ENCODE measurements around the gene GAL3ST3.

The GAL3ST3 gene

DNA sequence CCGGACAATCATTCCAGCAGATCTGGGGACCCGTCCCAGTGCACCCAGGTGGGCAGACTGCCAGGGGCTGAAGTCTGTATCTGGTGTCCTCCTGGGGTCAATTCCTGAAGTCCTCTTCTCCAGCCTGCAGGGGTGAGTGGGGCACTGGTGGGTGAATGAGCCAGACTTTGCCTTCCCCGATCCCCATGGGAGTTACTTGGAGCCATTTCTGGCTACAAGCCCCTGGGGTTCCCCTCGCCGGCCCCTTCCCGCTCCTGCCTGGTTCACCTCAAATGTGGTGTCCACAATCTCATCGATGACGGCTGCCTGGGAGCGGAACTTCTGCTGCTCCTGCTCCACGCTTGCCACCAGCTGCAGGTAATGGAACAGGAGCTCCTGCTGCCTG is 32.2 kb downstream of the GAL3ST3 start:
- TF ChIP-seq TSHZ2 (CRISPR knock-in tag; IDR thresholded peaks at IDR 0.05): no peak
- no peak for TF ChIP-seq ARNTL (CRISPR knock-in tag; IDR thresholded peaks at IDR 0.05; ENCODE audit: borderline replicate concordance, low read depth)
- TF ChIP-seq, protein P1, sequence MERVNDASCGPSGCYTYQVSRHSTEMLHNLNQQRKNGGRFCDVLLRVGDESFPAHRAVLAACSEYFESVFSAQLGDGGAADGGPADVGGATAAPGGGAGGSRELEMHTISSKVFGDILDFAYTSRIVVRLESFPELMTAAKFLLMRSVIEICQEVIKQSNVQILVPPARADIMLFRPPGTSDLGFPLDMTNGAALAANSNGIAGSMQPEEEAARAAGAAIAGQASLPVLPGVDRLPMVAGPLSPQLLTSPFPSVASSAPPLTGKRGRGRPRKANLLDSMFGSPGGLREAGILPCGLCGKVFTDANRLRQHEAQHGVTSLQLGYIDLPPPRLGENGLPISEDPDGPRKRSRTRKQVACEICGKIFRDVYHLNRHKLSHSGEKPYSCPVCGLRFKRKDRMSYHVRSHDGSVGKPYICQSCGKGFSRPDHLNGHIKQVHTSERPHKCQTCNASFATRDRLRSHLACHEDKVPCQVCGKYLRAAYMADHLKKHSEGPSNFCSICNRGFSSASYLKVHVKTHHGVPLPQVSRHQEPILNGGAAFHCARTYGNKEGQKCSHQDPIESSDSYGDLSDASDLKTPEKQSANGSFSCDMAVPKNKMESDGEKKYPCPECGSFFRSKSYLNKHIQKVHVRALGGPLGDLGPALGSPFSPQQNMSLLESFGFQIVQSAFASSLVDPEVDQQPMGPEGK (CRISPR knock-in tag; IDR thresholded peaks at IDR 0.05; ENCODE audit: borderline replicate concordance): no peak
- TF ChIP-seq, protein P2, sequence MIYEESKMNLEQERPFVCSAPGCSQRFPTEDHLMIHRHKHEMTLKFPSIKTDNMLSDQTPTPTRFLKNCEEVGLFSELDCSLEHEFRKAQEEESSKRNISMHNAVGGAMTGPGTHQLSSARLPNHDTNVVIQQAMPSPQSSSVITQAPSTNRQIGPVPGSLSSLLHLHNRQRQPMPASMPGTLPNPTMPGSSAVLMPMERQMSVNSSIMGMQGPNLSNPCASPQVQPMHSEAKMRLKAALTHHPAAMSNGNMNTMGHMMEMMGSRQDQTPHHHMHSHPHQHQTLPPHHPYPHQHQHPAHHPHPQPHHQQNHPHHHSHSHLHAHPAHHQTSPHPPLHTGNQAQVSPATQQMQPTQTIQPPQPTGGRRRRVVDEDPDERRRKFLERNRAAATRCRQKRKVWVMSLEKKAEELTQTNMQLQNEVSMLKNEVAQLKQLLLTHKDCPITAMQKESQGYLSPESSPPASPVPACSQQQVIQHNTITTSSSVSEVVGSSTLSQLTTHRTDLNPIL (CRISPR knock-in tag; IDR thresholded peaks at IDR 0.05; ENCODE audit: low read depth): no peak
- TF ChIP-seq, protein P3, sequence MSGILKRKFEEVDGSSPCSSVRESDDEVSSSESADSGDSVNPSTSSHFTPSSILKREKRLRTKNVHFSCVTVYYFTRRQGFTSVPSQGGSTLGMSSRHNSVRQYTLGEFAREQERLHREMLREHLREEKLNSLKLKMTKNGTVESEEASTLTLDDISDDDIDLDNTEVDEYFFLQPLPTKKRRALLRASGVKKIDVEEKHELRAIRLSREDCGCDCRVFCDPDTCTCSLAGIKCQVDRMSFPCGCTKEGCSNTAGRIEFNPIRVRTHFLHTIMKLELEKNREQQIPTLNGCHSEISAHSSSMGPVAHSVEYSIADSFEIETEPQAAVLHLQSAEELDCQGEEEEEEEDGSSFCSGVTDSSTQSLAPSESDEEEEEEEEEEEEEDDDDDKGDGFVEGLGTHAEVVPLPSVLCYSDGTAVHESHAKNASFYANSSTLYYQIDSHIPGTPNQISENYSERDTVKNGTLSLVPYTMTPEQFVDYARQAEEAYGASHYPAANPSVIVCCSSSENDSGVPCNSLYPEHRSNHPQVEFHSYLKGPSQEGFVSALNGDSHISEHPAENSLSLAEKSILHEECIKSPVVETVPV (CRISPR knock-in tag; IDR thresholded peaks at IDR 0.05): no peak
- TF ChIP-seq POU6F1 (CRISPR knock-in tag; IDR thresholded peaks at IDR 0.05; ENCODE audit: borderline replicate concordance, low read depth): no peak
- no peak for TF ChIP-seq RARB (CRISPR knock-in tag; IDR thresholded peaks at IDR 0.05)
- no peak for TF ChIP-seq ZFP30 (CRISPR knock-in tag; IDR thresholded peaks at IDR 0.05)
- no peak for TF ChIP-seq ZFP3 (CRISPR knock-in tag; IDR thresholded peaks at IDR 0.05)
- TF ChIP-seq CSDC2 (CRISPR knock-in tag; IDR thresholded peaks at IDR 0.05): no peak
- TF ChIP-seq TCF4 (CRISPR knock-in tag; IDR thresholded peaks at IDR 0.05; ENCODE audit: borderline replicate concordance): no peak
- TF ChIP-seq ZNF70 (CRISPR knock-in tag; IDR thresholded peaks at IDR 0.05): no peak
- no peak for TF ChIP-seq ZC3H10 (CRISPR knock-in tag; IDR thresholded peaks at IDR 0.05)
- no peak for TF ChIP-seq PPARA (CRISPR knock-in tag; IDR thresholded peaks at IDR 0.05; ENCODE audit: borderline replicate concordance)
- no peak for TF ChIP-seq GLIS3 (CRISPR knock-in tag; IDR thresholded peaks at IDR 0.05)
- TF ChIP-seq ISL1 (CRISPR knock-in tag; IDR thresholded peaks at IDR 0.05): no peak
- no peak for ATAC-seq

DNA sequence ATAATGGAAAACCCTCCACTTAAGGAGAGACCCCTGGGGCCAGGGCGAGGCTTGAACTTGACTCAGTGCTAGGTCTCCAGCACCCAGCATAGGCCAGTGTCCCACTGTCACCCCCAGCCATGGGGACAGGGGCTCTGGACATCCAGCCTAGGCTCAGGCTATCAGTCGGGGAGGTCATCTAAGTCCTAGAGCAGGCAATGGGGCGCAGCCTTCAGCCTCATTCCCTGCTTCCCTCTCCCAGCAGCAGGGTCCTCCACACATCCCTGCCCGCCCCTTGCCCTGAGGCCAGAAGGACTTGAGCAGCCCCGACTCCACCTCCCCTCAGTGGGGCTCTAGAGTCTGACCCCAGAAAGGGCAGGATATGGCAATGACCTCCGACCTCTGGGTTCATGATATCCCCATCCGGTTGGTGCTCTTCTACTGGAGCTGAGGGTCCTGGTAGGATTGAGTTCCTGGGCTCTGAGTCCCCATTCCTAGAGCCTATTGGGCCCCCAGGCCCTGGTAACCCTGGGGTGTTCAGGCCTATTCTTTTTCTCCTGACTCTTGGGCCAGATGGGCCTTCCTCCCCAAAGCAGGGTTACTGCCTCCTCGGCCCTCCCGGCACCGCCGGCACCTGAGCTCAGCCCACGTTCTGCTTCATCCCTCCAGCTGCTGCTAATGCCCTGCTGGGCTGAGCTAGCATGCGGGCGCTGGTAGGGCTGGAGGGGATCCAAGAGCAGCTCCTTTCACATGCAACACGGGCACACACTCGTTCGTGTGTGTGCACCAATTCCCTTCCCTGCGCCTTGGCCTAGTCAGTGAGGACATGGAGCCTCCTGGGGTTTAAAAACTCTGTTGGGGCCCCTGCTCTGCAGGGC is 32.8 kb downstream of the GAL3ST3 start:
- peak; percentile 3; the same call in 1 of the 3 replicates for ATAC-seq
- TF ChIP-seq PPARA (CRISPR knock-in tag; IDR thresholded peaks at IDR 0.05; ENCODE audit: borderline replicate concordance) (no peak), ZFP30 (CRISPR knock-in tag; IDR thresholded peaks at IDR 0.05) (no peak), BACH2 (CRISPR knock-in tag; IDR thresholded peaks at IDR 0.05; ENCODE audit: borderline replicate concordance) (no peak), GLIS3 (CRISPR knock-in tag; IDR thresholded peaks at IDR 0.05) (no peak), ZNF8 (CRISPR knock-in tag; IDR thresholded peaks at IDR 0.05) (no peak)

- ATAC-seq: peak; percentile 73
- TF ChIP-seq GLIS3 (CRISPR knock-in tag; IDR thresholded peaks at IDR 0.05) (no peak), TOX (CRISPR knock-in tag; IDR thresholded peaks at IDR 0.05; ENCODE audit: borderline replicate concordance) (no peak), ZNF70 (CRISPR knock-in tag; IDR thresholded peaks at IDR 0.05) (no peak), PPARA (CRISPR knock-in tag; IDR thresholded peaks at IDR 0.05; ENCODE audit: borderline replicate concordance) (no peak), ZNF8 (CRISPR knock-in tag; IDR thresholded peaks at IDR 0.05) (no peak), ZFP3 (CRISPR knock-in tag; IDR thresholded peaks at IDR 0.05) (no peak), BACH2 (CRISPR knock-in tag; IDR thresholded peaks at IDR 0.05; ENCODE audit: borderline replicate concordance) (no peak), TCF4 (CRISPR knock-in tag; IDR thresholded peaks at IDR 0.05; ENCODE audit: borderline replicate concordance) (no peak), OSR1 (CRISPR knock-in tag; IDR thresholded peaks at IDR 0.05) (no peak), POU6F1 (CRISPR knock-in tag; IDR thresholded peaks at IDR 0.05; ENCODE audit: borderline replicate concordance, low read depth) (no peak), ZNF565 (CRISPR knock-in tag; conservative IDR thresholded peaks at IDR 0.05; ENCODE audit: low read depth) (no peak)
- TF ChIP-seq, protein P1 (CRISPR knock-in tag; IDR thresholded peaks at IDR 0.05; ENCODE audit: borderline replicate concordance): no peak
- TF ChIP-seq, protein P3 (CRISPR knock-in tag; IDR thresholded peaks at IDR 0.05): no peak
Measured at GRCh38 chr11:66015454-66015881, 33.5 kb downstream of the GAL3ST3 start.

Data from SK-N-SH treated with all-trans-retinoic acid at 6 μM for 48 hours (cell line).